GM18870 (cell line): ENCODE data around the gene IFT20.
A peak's percentile ranks its signal among the peaks of the same experiment; 100 is the strongest.

Experiments
- ATAC-seq: cut with Tn5 transposase; IDR thresholded peaks from one replicate; pipeline ENCODE4 v1.9.1; 2021; ENCODE audit warnings: moderate library complexity; ENCODE audit not compliant: unreplicated experiment

Gene IFT20, protein sequence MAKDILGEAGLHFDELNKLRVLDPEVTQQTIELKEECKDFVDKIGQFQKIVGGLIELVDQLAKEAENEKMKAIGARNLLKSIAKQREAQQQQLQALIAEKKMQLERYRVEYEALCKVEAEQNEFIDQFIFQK

DNA sequence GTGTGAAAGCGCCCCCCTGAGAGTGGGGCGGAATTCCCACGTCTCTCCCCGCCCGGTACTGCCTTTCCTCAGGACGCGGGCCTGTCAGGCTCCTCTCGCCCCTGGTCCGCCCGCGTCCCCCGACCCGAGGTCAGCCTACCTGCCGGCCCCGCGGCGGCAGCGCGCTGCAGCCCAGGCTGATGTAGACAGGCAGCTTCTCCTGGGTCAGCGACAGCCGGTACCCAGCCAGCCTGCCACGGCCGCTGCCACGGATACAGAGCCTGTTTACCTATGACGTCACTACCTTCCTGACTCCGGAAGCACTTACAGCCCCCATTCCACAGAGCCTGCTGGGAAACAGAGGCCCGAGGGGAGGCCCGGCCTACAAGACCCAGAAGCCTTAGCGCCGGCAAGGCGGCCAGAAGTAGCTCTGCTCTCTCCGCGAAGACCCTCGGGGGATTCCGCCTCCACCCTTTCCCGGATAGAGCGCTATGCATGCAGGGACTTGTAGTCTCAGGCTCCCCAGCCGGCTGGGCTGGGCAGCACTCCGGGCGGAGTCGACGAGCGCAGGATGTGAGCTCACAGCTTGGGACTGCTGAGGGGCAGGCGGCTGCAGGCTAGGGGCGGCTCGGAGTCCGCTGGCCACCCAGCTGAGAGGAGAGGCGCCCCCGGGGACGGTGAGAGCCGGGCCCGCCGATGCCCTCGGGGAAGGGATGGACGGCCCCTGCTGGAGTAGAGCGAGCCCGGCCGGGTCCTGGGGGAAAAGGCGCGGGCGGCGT is at the start of gene IFT20, which contains the start of gene TNFAIP1:
Gene IFT20, minus strand, starts transcription at position 272 of the 758 bp plus-strand sequence. CDS start 3,487 bp downstream, outside the sequence.
Gene TNFAIP1, plus strand, starts transcription at position 561 of the 758 bp plus-strand sequence. CDS start 3,761 bp downstream, outside the sequence.
- peak; percentile 93 for ATAC-seq

DNA sequence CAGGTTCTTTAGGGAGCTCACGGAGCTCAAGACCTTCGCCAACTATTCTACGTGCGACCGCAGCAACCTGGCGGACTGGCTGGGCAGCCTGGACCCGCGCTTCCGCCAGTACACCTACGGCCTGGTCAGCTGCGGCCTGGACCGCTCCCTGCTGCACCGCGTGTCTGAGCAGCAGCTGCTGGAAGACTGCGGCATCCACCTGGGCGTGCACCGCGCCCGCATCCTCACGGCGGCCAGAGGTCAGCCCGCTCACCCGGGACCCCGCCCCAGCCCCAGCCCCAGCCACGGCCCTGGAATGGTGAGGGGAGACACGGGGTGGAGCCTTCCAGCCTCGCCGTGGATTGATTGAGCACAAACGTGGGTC is 49.7 kb upstream of the IFT20 start:
- ATAC-seq = no peak

DNA sequence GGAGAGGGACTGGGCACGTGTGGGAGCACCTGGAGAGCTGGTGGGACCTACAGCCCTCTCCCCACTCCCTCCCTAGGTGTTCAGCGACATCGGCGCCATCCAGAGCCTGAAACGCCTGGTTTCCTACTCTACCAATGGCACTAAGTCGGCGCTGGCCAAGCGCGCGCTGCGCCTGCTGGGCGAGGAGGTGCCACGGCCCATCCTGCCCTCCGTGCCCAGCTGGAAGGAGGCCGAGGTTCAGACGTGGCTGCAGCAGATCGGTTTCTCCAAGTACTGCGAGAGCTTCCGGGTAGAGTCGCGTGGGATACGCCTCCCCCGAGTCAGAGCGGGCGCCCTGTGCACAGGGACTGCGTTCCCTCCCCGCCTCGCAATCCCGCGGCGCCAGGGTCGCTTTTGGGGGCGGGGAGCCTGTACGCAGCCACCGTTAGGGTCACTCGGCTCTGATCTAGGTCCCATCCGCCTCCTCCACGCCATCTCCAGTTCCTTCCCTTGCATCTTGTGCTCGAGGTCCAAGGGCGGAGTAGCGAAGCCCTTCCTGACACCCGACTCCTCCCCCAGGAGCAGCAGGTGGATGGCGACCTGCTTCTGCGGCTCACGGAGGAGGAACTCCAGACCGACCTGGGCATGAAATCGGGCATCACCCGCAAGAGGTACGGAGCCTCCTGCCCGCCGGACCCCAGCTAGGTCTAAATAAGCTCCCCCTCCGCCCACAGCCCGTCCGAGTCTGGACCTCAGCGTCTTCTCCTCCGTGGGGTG is 49.2 kb upstream of the IFT20 start:
- ATAC-seq = no peak

DNA sequence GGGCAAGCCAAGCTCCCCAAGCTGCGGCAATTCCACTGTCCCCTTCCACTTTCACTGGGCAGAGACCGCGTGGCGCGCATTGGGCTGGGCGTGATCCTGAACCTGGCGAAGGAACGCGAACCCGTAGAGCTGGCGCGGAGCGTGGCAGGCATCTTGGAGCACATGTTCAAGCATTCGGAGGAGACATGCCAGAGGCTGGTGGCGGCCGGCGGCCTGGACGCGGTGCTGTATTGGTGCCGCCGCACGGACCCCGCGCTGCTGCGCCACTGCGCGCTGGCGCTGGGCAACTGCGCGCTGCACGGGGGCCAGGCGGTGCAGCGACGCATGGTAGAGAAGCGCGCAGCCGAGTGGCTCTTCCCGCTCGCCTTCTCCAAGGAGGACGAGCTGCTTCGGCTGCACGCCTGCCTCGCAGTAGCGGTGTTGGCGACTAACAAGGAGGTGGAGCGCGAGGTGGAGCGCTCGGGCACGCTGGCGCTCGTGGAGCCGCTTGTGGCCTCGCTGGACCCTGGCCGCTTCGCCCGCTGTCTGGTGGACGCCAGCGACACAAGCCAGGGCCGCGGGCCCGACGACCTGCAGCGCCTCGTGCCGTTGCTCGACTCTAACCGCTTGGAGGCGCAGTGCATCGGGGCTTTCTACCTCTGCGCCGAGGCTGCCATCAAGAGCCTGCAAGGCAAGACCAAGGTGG is 46.0 kb upstream of the IFT20 start:
- no peak for ATAC-seq

DNA sequence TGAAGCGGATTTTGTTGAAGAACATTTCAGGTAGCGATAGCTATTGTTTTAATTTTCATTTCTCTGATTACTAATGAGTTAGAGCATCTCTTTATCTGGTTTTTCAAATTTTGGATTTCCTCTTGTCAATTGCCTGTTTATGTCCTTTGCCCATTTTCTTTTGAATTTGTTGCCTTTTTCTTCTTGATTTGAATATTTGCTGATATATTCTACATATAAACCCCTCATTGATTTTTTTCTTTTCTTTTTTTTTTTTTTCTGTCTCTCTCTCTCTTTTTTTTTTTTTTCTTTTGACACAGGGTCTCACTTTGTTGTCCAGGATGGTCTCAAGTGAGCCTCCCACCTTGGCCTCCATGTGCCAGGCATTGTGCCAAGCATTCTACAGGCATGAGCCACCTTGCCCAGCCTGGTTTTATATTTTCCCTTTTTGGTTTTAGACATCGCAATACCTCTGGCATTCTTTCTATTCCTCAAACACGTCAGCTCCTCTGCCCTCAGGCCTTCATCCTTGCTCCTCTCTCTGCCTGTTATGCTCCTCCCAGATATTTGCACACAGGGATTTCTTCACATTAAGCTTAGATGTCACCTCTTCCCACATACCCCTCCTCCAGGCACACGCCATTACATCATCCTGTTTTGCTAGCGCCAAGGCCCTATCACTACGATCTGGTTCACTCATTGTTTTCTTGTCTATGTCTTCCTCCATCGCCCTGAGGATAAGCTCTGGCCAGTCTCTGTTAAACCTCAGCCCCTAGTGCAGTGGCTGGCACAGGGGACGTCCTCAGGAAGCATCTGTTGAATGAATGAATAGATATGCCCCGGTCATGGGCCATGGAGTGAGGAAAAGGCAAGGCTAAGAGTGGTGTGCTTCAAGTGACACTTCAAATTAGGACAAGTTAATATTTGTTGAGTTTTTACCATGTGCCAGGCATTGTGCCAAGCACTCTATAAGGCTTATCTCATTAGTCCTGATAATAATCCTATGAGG is 44.8 kb upstream of the IFT20 start:
- ATAC-seq = no peak

DNA sequence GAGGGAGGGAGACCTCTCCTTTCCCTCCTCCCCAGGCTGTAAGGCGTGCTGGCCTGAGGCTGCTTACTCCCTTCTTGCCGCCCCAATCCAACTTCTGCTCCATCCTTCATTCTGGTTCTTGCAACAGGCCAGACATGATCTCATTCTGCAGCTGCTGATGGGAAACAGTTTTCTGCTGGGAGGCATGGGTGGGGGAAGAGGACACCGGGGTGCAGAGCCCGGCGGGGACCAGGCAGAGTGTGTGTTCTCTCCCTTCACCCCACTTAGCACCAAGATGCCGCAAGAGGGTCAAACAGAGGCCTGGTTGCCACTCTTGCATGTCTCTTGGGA is 37.6 kb upstream of the IFT20 start:
- no peak for ATAC-seq

DNA sequence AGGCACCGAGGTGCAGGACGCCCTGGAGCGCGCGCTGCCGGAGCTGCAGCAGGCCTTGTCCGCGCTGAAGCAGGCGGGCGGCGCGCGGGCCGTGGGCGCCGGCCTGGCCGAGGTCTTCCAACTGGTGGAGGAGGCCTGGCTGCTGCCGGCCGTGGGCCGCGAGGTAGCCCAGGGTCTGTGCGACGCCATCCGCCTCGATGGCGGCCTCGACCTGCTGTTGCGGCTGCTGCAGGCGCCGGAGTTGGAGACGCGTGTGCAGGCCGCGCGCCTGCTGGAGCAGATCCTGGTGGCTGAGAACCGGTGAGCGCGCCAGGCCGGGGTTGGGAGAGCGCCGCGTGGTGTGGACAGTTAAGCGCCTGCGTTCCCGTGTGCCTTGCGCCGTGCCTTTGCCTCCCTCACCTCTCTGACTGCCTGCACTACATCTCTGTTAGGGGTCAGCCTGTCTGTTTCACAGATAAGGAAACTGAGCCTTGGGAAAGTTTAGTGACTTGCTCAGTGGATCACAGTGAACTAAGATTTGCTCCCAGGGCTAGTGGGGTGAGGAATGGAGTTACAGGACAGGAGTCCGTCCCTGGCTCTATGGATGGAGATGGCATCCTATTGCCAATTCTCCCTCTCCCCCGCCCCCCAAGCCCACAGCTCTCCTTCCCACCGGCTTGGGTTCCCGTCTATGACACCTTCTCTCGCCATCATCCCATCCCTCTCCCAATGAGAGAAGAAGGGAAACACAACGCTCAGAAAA is 37.1 kb upstream of the IFT20 start:
- ATAC-seq = no peak

DNA sequence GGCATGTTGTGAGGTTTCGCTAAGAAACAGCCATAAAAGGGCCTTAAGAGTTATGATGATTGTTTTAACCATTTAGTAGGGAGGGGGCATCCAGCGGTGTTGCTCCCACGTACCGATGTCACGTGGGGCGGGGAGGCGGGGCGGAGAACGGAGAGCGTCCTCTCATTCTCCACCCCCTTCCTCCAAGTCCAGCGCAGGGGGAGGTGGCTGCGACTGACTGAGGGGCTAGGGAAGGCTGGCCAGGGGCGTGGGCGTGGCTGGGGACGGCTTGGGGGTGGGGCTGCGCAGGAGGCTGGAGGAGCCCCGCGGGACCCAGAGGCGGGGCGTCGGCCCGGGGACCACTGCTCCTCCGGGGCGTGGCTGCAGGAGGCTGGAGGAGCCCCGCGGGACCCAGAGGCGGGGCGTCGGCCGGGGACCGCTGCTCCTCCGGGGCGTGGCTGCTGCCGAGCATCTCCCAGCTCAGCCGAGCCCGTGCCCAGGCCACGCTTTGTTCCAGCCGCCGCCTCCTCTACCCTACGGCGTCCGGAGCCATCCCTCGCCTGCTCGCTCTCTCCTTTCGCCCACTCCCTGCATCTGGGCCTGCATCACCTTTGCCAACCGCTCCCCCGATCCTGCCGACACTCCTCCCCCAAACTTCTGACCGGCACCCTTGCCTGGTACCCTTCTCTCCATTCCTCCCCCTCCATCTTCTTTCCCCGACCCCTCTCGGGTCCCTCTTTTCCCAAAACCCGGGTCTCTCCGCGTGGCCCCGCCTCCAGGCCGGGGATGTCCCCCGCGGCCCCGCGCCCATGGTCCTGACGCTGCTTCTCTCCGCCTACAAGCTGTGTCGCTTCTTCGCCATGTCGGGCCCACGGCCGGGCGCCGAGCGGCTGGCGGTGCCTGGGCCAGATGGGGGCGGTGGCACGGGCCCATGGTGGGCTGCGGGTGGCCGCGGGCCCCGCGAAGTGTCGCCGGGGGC is 36.3 kb upstream of the IFT20 start, which contains the start of gene SARM1:
Gene SARM1, plus strand, starts transcription at position 450 of the 958 bp plus-strand sequence. Its CDS starts 339 bp downstream, at position 789.
- ATAC-seq = no peak

DNA sequence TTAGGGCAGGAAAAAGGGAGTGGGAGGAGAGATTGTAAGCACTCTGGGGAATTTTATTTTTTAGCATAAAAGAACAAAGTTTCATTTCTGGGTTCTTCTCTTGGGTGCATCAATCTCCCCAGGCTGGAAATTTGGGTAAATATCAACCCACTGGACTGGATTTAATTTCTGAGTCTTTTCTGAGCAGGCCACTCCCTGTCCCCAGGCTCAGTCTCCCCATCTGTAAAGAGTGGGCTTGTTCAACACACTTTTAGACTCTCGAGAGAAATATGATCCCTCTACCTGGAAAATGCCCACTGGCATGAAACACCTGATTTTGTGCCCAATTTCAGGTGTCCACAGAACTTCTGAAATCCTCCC is 35.5 kb upstream of the IFT20 start:
- no peak for ATAC-seq

DNA sequence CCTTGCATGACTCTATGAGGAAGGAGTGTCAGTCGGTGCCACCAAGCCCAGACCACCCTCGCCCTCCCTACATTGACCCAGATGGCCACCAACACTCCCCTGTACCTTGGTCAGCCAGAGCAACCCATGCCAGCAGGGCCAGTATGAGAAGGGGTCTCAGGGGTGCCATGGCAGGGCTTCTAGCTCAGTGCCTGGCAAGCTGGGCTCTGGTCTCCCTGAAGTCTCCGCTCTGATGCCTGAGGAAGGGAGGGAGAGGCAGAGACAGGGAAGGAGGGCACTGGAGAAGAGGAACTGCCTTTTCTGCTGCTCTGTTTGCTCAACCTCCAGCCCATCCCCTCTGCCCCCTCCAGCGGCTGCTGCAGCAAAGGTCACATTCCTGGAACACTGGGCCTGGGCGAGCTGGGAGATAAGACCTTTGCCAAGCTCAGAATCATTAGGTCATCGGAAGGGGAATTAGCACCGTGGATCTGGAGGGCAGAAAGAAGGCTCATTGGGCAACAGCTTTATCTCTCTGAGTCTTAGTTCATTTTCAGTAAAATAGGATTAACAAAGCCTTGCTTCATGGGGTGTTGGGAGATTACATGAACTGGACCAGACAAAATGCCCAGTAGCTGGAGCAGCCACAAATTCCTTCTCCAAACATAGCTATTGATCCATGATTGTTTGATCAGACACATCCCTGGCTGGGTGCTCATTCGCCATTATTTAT is 34.9 kb upstream of the IFT20 start, which contains the start of gene VTN:
Gene VTN, minus strand, starts transcription at position 273 of the 709 bp plus-strand sequence. Its CDS starts 104 bp downstream, at position 169.
- ATAC-seq = no peak

DNA sequence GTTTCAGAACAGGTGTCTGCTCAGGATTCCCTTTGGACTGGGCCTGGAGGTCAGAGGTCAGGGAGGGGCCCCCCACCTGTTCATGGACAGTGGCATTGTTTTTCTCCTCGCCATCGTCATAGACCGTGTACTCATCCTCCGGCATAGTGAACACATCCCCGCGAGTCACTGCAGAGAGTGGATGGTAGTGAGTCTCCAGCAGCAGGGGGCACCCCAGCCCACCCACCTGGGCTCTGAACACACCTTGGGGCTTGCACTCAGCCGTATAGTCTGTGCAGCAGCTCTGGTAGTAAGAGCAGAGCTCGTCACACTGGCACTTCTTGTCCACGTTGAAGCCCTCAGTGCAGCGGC is 34.4 kb upstream of the IFT20 start:
- ATAC-seq = no peak

DNA sequence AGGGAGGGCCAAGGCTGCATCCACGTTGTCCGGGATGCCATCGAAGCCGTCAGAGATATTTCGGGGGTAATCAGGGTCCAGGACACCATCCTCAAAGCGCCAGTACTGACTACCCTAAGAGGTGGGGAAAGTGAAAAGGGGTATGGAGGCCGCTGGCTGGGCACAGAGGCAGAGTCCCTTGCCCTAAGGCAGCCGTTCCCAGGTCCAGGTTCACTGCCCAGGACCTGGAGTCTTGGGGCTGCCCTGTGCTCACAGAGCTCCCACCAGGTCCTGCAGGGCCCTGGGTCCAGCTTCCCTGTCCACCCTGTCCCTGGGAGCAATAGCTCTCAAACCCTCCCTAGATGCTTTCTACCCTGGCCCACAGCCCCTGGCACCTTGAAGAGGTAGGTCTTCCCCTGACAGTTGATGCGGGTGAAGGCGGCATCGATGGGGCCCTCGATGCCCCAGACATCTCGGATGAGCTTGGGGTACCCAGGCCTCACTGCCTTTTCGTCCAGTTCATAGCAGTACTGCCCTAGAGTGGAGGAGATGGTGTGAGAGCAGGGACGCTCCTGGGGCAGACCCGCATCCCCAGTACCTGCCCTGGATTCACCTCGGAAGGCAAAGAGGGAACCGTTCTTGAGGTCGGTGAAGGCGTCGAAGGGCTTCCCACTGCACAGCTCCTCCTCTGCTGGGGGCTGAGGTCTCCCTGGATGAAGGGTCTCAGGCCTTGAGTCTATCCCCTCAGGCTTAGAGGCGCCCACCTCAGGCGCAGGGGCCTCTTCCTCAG is 33.8 kb upstream of the IFT20 start:
- no peak for ATAC-seq

DNA sequence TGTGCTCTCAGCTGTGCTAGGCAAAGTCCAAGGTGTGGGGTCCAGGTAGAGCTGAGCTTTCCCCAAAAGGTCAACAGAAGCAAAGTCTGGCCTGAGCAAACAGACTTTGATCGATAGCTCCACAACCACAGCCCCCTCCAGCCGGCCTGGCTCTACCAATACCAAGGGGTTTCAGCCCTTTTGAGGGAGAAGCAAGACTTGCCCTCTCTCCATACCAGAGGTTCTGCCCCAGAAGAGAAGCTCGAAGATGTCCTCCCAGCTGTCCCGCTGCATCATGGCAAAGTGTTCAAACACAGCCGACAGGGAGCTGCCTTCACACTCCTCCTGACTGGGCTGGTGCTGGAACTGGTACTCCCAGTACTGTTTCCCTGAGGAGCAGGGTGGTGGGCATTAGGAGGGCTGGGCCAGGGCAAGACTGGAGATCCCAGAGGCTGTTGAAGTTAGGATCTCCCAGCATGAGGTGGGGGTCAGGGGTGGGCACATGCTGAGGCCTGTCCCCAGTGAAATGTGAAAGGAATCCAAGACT is 33.1 kb upstream of the IFT20 start:
- ATAC-seq = no peak

DNA sequence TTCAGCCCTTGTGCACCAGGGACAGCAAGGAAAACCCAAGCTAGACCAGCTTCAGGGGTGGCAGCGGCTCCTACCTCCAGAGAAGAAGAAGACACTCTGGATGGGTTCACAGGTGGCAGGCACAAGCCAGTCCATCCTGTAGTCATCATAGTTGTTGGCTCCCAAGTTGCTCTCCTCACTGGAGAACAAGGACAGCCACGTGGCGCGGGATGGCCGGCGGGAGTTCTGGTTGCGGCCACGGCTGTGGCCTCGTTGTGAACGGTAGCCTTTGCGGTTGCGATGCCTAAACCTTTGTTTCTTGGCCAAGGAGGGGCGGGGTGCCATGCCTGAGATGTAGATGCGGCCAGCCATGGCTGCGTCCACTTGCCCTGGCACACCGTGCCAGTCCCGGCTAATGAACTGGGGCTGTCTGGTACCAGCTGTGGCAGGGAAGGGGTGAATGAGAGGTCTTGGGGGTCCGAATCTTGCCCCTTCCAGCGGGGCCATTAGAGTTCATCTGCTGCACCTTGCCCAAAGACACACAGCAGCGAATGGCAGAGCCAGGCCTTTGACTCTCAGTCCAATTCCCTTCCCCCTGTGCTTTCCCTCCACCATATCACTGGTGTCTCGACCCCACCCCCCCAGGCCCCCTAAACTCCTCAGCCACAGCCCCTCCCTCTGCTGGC is 32.5 kb upstream of the IFT20 start:
- no peak for ATAC-seq

DNA sequence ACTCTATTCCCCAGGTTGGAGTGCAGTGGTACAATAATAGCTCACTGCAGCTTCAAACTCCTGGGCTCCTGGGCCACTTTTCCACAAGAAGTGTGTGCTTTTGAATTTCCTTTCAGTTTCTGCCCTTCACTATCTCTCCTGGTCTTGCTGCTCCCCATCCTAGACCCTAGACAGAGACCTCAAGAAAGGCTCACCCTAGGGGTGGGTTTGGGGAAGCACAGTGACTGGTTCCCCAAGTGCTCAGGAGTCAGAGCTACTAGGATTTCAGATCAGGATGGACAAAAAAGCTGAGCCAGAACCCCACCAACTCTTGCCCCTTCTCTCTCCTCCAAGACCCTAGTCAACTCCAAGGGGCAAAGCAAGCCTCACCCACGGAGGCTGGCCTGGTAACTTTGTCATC is 31.3 kb upstream of the IFT20 start:
- ATAC-seq = no peak

DNA sequence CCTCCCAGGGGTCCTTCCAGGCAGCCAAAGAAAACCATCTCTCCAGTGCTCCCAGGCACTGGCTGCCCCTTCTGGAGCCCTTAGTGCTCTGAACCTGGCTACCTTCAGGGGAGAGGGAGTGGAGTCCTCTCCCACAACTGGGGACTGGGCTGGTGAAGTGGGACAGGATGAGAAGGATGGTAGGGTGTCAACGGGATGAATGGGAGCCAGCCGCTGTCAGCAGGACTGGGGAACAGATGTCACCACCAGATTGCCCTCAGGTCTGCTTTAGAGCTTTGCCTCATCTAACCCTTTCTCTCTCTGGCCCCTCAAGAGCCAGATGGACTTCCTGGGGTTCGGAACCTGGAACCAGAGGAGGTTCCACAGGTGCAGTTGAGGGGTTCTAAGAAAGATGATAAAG is 30.2 kb upstream of the IFT20 start:
- no peak for ATAC-seq
